ENCODE data around the gene STRN4. TPM values are rescaled to one million over a fixed set of nuclear protein-coding genes. Genes with fewer than 3 reads are reported as not detected.

STRN4 gene
- total and polyA plus RNA-seq, 9 of the 15 experiments (the other 6 are each of a cell fraction or from before 2014, with no cell fraction given): 0.62 to 83.7 (median 36.9) TPM

DNA sequence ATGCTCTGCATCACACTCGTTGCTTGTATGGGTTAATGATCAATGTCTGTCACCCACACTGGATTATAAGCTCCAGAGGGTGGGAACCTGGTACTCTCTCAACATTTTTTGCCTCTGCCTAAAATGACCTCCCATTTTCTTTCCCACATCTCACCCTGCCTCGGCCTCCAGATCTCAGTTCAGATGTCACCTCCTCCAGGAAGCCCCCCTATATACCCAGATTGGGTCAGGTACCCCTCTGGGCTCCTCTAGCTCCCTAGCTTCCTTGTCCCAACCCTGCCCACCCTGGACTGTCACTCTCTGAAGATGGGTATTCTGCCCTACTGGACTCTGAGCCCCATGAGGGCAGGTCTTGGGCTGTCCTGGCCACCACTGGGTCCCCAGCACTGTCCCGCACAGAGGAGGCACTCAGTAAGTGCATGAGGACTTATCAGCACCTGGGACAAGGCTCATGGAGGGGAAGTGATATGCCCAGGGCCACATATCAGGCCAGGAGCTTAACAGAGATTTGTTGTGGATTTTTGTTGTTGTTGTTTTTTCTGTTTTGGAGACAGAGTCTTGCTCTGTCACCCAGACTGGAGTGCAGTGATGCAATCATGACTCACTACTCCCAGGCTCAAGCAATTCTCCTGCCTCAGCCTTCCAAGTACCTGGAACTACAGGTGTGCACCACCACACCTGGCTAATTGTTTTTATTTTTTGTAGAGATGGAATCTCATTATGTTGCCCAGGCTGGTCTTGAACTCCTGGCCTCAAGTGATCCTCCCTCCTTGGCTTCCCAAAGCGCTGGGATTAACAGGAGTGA lies 53.1 kb downstream of the STRN4 start (continued):
- TF ChIP-seq, protein P1, sequence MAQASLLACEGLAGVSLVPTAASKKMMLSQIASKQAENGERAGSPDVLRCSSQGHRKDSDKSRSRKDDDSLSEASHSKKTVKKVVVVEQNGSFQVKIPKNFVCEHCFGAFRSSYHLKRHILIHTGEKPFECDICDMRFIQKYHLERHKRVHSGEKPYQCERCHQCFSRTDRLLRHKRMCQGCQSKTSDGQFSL (CRISPR knock-in tag; IDR thresholded peaks at IDR 0.05): no peak
- TF ChIP-seq, protein P1 (tag; IDR thresholded peaks at IDR 0.05): no peak
- TF ChIP-seq L3MBTL2 (IDR thresholded peaks at IDR 0.05) (no peak), ZNF124 (CRISPR knock-in tag; IDR thresholded peaks at IDR 0.05) (no peak), ZNF583 (CRISPR knock-in tag; IDR thresholded peaks at IDR 0.05) (no peak), CEBPB (tag; IDR thresholded peaks at IDR 0.05) (peak; percentile 40; the same call in 1 of the 2 replicates), SMAD1 (IDR thresholded peaks at IDR 0.05; ENCODE audit: low read depth, low read length, partially characterized antibody) (no peak), ZNF586 (CRISPR knock-in tag; conservative IDR thresholded peaks at IDR 0.05) (no peak)
- TF ChIP-seq, protein P2, sequence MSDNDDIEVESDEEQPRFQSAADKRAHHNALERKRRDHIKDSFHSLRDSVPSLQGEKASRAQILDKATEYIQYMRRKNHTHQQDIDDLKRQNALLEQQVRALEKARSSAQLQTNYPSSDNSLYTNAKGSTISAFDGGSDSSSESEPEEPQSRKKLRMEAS (CRISPR knock-in tag; IDR thresholded peaks at IDR 0.05): no peak

DNA sequence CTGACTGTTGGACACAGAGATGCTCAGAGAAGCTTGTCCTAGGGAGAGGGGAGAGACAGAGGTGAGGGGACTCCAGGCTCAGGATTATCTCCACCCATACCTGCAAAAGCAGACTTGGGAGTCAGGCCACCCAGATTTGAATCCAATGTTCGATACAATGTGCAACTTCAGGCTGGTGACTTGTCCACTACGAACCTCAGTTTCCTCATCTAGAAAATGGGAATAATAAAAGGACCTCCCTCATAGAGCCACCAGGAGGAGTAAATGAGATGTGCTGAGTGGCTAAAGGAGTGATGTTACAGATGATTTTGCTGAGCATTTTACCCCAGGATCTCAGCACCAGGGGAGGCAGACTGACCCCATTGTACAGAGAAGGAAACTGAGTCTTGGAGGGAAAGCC lies 54.3 kb downstream of the STRN4 start:
- Histone ChIP-seq H3K27ac (ENCODE audit: extremely low read depth, low read depth, low read length) (no peak overlapping the region), H2AFZ (ENCODE audit: low read depth, low read length) (no peak overlapping the region), H3K27me3 (ENCODE audit: control insufficient read depth in 2 of 2, insufficient read depth in 2 of 2, low read length in 2 of 2) (no peaks in the 10 kb centered on the region), H3K9me3 (replicated peaks; ENCODE audit: control insufficient read depth, insufficient read depth, low read depth, low read length) (no peaks in the 10 kb centered on the region), H3K4me1 (replicated peaks in 1 of 2; ENCODE audit: control insufficient read depth in 2 of 2, insufficient read depth in 2 of 2, low read length in 2 of 2) (peaks cover 2 to 10% of the 10 kb centered on the region in 2 experiments; a peak in 3 of 5 replicates), H3K9ac (ENCODE audit: insufficient read depth in 1 of 2, low read depth in 2 of 2, low read length in 2 of 2) (no peak overlapping the region), H4K20me1 (replicated peaks; ENCODE audit: control insufficient read depth, insufficient read depth, low read length) (no peaks in the 10 kb centered on the region), H3K36me3 (ENCODE audit: control insufficient read depth, insufficient read depth, low read length) (peaks cover 88% of the 10 kb centered on the region), H3K9me1 (ENCODE audit: control insufficient read depth, insufficient read depth, low read length) (no peaks in the 10 kb centered on the region), H3K4me3 (no peak overlapping the region), H3K79me2 (ENCODE audit: control insufficient read depth, insufficient read depth, low read length) (peaks cover 10% of the 10 kb centered on the region; the same call in 2 of the 3 replicates), H3K4me2 (ENCODE audit: insufficient read depth, low read length) (no peak overlapping the region)
- intact Hi-C loops (cut with micrococcal nuclease): no loop called here
- BruUV-seq (replicated peaks): no TSS peak
- FAIRE-seq (no peak), DNase-seq (ENCODE audit: extremely low read depth in 1 of 4, low spot score in 3 of 4) (no peak), ATAC-seq (no peak)
- ChIA-PET CTCF (ENCODE audit: low intra/inter-chr PET ratio) (no interaction called here), POLR2A (interaction anchor here (0.6 kb wide), 1 partner anchor 51 kb away, joined by 3 read pairs; no protein-coding TSS in a partner anchor)
- WGBS (ENCODE audit: insufficient coverage, low coverage, missing lambda C conversion rate): 100% methylated on average over 2 of the region's 2 CpGs
- TF ChIP-seq EP400 (IDR thresholded peaks at IDR 0.05): no peak
- peak in 1 of 2 experiments; percentile 19; a peak in 1 of 4 replicates for TF ChIP-seq KDM1A (IDR thresholded peaks at IDR 0.05)
- no peak for TF ChIP-seq ZNF239 (CRISPR knock-in tag; IDR thresholded peaks at IDR 0.05)
- no peak for TF ChIP-seq HDAC3 (IDR thresholded peaks at IDR 0.05; ENCODE audit: borderline replicate concordance, partially characterized antibody)
- no peak for TF ChIP-seq ZNF324 (CRISPR knock-in tag; IDR thresholded peaks at IDR 0.05)
- TF ChIP-seq, protein P3, sequence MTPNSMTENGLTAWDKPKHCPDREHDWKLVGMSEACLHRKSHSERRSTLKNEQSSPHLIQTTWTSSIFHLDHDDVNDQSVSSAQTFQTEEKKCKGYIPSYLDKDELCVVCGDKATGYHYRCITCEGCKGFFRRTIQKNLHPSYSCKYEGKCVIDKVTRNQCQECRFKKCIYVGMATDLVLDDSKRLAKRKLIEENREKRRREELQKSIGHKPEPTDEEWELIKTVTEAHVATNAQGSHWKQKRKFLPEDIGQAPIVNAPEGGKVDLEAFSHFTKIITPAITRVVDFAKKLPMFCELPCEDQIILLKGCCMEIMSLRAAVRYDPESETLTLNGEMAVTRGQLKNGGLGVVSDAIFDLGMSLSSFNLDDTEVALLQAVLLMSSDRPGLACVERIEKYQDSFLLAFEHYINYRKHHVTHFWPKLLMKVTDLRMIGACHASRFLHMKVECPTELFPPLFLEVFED (CRISPR knock-in tag; conservative IDR thresholded peaks at IDR 0.05): no peak
- TF ChIP-seq RBM25 (IDR thresholded peaks at IDR 0.05; ENCODE audit: low read depth, low read length, severe bottlenecking): peak; percentile 76
- TF ChIP-seq ADNP (tag; IDR thresholded peaks at IDR 0.05): 0 out of 2 replicates have a peak, but pooled peaks have one; percentile 42
- peak; percentile 68; the same call in 1 of the 2 replicates for TF ChIP-seq BCOR (IDR thresholded peaks at IDR 0.05)
- in situ Hi-C loops (cut with MboI): no loop called here
